ENCODE data around the gene KCNJ12.

KCNJ12 gene

DNA sequence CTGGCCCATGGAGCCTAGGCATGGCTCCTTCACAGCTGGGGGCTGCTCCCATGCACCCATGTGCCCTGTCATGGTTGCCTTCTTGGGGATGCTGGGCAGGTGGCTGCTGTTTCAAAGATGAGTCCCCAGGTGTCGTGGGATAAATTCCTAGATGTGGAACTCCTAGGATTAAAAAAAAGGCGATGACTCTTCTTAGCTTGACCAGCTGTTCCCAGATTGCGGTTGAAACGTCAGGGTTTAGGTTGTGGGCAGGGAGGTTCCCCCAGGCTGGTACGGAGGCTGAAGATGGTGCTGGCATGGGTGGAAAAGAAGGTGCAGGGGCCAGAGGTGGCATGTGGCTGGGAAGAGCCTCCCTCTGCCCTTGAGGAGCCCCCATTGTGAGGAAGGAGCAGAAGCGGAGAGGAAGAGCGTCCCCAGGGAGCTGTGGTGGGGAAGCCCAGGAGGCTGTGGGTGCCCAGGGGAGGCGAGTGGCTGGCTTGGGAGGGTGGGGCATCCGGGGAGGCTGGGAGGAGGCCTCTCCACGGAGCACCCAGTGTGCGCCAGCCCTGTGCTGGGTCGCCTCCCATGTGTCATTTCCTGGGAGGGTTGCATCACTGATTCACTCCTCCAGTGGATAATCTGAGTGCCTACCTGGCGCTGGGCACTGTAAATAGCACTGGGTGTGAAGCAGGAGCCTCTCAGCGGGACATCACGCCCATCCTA, 7.5 kb upstream of the KCNJ12 start:
- no peak for DNase-seq

DNA sequence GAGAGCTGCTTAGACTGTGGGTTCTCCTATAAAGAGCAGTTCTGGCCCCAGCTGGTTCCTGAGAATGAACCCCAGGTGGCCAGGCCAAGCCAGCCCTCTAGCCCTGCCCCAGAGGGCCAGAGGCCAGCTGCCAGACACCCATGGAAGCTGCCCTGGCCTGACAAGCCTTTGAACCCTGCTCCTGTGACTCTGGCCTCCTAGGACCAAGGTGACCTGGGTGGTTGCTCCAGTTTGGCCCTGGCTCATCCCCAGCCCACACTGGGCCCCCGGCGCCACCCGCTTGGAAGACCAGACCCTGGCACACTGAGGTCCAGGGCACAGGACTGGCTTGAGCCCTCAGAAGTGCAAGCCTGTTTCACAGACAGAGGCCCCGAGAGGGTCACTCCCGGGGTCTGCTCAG, 6.8 kb upstream of the KCNJ12 start:
- no peak for DNase-seq

GRCh38 chr17:21370430-21370829, 5.7 kb upstream of the KCNJ12 start:
- DNase-seq: no peak

GRCh38 chr17:21371511-21372081, 4.6 kb upstream of the KCNJ12 start:
- no peak for DNase-seq

- no peak for DNase-seq
Observed at GRCh38 chr17:21372256-21372954, 3.8 kb upstream of the KCNJ12 start.

GRCh38 chr17:21373036-21373435, 3.1 kb upstream of the KCNJ12 start:
- DNase-seq: no peak

- no peak for DNase-seq
Observed at GRCh38 chr17:21373696-21374440, 2.3 kb upstream of the KCNJ12 start.

- no peak for DNase-seq
Observed at GRCh38 chr17:21374441-21375161, 1.6 kb upstream of the KCNJ12 start.

DNA sequence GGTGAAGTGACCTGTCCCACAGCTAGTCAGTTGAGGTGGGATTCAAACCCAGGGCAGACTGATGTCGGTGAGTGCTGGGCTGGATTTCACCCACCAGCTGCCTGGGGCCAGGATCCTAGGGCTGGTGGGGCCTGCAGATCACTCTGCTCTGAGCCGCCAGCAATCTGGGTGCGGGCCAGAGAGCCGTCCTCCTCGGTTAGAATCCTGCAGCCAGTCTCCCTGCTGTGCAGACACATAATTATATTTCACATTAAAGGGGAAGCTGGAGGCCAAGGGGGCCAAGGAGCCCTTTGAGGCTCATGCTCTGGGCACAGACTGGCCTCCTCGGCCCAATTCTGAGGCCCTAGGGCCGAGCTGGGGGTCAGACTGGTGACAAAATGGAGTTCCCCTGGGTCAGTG, 996 bp upstream of the KCNJ12 start:
- DNase-seq: no peak

- no peak for DNase-seq
Observed at GRCh38 chr17:21375757-21376080, 438 bp upstream of the KCNJ12 start.

DNA sequence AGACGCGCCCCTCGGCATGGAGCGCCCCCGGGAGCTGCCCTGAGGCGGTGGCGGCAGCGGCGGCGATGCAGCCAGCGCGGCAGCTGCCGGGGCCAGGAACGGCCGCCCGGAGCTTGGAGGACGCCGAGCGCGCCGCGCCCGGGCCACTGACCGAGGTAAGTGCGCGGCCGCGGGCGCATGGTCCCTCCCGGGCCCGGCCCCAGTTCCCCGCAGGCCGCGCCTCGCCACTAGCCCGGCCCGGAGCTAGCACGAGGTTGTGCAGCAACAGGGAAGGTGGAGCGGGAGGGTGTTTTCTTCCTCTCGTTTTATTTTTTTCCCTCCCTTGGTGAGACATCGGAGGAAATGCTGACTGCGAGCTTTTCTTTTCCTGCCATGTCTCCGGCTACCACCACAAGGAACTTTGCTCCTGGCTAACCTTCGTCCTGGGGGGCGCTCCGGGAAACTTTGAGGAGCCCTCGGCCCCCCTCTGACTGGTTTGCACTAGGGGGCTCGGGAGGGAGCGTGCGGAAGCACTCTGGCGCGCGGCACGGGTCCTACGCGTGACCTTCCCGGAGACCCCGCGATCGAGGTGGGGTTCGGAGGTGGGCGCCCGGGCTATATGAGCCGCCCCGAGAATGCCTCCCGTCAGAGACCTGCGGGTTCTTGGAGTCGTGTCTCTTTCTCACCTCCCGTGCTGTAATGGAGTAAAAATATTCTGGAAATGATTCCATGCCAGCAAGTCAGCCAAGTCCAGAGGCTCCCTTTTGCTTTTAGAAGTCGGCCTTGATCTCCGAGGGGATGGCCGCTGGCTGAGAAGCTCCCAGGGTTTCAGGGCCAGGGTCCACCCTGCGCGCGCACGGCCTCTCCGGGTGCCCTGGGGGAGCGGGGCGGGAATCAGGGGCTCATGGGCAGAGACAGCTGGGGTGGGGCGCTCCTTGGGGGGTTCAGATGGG, 868 bp downstream of the KCNJ12 start:
- no peak for DNase-seq

DNA sequence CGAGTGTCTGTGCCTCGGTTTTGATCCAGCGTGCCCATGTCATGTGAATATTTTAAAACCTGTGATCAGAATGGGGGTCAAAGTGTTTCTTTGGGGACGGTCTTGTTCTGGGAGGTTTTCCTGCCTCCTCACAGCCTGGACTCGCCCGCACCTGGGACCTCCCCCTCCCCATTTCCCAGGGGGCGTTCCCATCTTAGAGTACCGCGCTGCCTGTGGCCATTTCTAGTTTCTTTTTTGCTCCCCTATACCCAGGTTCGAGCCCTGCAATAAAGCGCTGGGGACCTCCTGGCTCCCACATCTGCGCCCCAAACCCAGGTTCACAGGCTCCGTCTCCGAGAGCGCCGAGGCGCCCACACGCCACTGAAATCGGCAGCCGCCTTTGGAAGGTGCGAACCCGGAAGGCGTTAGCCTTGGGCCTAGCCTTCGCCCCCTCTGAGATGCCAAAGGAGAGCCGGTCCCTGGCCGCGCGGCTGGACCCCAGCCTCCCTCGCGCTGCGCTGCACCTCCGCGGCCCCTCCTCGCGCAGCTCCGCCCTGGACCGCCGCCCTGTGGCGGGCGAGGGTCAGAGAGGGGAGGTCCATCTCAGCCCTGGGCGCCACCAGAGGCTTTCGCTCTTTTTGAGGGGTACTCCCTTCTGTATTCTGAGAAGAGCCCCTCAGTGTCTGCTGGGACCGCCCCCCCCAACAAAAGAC, 1.7 kb downstream of the KCNJ12 start:
- no peak for DNase-seq

- no peak for DNase-seq
Observed at GRCh38 chr17:21378553-21378952, 2.4 kb downstream of the KCNJ12 start.

DNA sequence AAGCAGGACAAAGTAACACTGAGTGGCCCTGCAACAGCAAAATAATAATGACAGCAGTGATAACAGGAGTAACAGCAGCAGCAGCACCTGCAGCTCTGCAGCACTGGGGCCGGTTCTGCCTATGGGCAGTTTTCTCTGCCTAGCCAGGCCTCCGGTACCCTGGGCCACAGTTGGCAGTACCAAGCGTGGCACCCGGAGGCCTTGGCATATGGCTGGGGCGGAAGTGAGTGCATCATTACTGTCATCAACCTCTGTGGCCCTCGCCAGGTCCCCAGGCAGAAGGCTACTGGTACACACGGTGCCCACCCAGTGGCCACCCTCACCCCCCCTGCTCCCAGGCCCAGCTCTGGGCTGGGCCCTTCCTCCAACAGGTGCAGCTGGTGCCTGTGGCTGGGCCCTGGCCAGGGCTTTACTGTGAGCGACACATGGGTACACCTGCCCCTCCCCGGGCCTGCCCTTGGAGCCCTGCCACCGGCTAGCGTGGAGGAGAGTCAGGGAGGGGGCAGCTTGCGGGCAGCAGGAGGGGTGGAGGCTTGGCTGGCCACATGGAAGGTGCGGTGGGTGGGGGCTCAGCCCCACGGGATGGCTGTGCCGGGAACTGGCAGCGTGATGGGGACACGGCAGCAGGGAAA, 3.0 kb downstream of the KCNJ12 start:
- no peak for DNase-seq

DNA sequence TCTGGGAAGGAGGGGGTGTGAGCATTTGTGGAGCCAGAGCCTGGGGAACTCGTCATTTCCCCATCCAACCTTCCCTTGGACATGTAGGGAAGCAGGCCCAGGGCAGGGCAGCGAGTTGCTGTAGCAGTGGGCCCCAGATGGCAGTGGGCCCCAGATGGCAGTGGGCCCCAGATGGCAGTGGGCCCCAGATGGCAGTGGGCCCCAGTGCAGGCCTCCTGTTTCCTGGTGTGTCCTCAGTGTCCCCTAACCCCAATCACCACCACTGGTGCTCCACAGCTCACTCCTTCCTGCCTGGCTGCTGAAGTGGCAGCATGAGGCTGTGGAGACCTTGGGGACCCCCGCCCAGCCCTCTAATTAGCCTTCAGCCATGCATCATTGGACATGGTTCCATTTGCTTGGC, 4.5 kb downstream of the KCNJ12 start:
- DNase-seq: no peak

DNA sequence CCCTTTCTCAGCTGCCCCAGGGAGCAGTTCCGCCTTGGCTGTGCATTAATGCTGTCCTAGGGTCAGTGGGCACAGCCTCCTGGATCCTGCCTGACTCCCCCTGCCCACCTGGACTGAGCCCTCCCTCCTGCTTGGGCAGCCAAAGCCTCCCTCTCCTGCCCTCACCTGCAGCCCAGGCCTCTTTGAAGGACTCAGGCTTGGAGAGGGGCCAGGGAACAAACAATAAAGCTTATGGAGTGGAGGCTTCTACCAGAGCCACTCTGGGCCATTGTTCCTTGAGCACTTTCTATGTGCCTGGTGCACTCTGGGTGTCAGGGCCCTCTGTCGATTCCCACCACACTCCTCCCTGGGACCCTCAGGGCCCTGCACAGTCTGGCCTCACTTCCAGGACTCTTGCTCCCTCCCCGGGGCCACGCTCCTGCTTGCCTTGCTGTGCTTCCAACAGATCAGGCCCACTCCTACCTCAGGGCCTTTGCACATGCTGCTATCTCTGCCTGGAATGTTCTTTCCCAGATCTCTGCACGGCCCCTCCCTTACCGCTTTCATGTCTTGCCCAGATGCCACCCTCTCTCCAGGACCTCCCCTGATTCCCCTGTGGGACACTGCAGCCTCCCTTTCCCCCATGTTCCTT, 5.0 kb downstream of the KCNJ12 start:
- DNase-seq: no peak

DNA sequence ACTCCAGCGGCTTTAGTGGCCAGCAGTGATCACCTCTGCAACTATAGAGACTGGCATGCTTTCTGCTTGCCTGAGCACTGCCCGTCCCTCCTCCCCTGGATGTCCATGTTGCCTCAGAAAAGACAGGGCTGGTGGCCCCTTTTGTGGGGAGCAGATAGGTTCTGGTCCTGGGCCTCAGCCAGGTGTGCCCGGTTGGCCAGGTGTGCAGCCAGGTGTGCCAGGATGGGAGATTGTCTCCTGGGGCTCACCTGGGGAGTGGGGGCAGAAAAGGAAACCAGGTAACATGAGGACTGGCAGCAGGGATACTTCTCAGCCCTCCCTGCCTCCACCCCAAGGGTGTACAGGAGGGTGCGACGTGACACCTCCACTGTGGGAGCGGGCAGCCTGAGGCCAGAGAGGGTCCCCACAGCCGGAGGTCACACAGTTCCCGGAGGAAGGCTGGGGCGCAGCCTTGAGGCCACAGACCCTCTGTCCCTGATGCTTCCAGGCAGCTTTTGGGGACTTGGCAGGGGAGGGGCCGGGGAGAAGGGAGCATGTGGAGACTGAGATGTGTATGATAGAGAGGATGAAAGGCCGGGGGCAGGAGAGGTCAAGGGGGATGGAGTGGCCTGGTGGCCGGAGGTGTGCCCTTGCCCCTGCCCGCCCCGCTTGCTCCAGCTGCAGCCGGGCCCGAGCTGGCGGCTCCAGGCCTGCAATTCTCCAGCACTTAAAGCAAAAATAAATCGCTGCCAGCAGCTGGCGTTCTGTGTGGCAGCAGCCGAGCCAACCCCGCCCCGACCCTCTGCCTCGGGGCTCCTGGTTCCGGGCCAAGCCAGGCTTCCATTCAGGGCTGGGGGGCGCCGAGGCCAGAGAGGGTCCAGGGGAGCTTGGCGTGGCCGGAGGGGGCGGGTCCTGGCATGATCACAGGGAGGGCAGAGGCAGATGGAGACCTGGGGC, 6.7 kb downstream of the KCNJ12 start:
- no peak for DNase-seq

DNA sequence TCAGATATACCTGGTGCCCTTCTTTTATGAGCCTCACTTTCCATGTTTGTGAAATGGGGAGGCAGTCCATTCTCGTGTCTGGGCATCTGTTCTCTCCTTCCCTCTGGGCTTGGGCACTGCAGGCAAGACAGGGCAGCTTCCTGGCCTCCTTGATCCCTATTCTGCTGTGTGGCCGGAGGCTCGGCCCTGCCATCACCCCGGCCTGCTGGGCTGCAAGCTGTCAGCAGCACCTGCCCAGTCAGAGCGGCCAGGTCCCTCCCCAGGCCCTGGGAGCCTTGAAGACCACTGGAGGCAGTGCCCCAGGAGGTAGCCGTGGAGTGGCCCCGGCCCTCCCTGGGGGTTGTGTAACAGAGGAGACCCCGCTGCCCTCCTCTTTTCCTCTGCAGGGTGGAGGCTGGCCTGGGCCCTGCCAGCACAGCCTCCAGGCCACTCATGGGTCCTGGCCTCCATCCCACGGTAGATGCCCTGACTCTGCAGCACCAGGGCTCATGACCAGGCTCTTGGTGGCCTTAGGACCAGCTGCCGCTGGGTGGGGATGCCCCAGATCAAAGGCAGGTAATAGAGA, 9.2 kb downstream of the KCNJ12 start:
- no peak for DNase-seq

DNA sequence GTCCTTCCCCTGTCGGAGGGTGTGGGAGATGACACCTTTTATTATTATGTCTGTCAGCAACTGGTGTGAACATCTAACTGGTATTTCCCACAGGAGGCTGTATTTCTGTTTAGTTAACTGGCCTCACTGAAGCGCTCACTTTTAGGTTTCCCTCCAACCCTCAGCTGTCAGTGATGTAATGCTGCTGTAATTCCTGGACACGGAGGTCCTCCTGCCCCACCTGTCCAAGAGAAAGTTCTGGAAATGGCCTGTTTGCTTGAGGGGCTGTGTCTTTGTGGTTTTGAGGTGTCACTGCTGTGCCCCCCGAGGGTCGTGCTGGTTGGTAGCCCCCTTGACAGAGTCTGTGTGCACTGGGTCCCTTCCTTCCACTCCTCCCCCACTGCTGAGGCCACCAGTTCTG, 11.5 kb downstream of the KCNJ12 start:
- DNase-seq: no peak
